ENCODE data around the gene SF3A1. TPM values are rescaled to one million over a fixed set of nuclear protein-coding genes. Genes with fewer than 3 reads are reported as not detected.

SF3A1 gene
- total and polyA plus RNA-seq, 2 donors: 27.5 to 53.6 TPM

GRCh38 chr22:30293026-30293425 is 63.7 kb downstream of the SF3A1 start:
- Histone ChIP-seq H3K4me1 (ENCODE audit: insufficient read depth) (no peaks in the 10 kb centered on the region), H3K27ac (ENCODE audit: low read depth) (no peak overlapping the region), H3K4me3 (ENCODE audit: low read depth, low read length) (no peak overlapping the region), H3K36me3 (ENCODE audit: insufficient read depth) (peaks cover 2% of the 10 kb centered on the region)
- 92% methylated on average over 7 of the region's 7 CpGs for WGBS
- DNase-seq (ENCODE audit: extremely low spot score): no peak

GRCh38 chr22:30292069-30292970 is 64.4 kb downstream of the SF3A1 start:
- DNase-seq (ENCODE audit: extremely low spot score): no peak
- Histone ChIP-seq H3K36me3 (ENCODE audit: insufficient read depth) (peaks cover 2% of the 10 kb centered on the region), H3K4me3 (ENCODE audit: low read depth, low read length) (no peak overlapping the region), H3K4me1 (ENCODE audit: insufficient read depth) (no peaks in the 10 kb centered on the region), H3K27ac (ENCODE audit: low read depth) (no peak overlapping the region)
- WGBS: 89% methylated on average over 18 of the region's 18 CpGs

- peak overlapping the region; percentile 84 for H3K27ac ChIP-seq (ENCODE audit: low read depth)
- peaks cover 2% of the 10 kb centered on the region for H3K36me3 ChIP-seq (ENCODE audit: insufficient read depth)
- no peak overlapping the region for H3K4me3 ChIP-seq (ENCODE audit: low read depth, low read length)
- DNase-seq (ENCODE audit: extremely low spot score): no peak
- H3K4me1 ChIP-seq (ENCODE audit: insufficient read depth): no peaks in the 10 kb centered on the region
- WGBS: 54% methylated on average over 13 of the region's 13 CpGs
Observed at GRCh38 chr22:30291058-30291892, 65.4 kb downstream of the SF3A1 start.

- Histone ChIP-seq H3K4me1 (ENCODE audit: insufficient read depth) (no peaks in the 10 kb centered on the region), H3K36me3 (ENCODE audit: insufficient read depth) (peaks cover 2% of the 10 kb centered on the region), H3K27ac (ENCODE audit: low read depth) (peak overlapping the region; percentile 84), H3K4me3 (ENCODE audit: low read depth, low read length) (no peak overlapping the region)
- DNase-seq (ENCODE audit: extremely low spot score): no peak
- WGBS: 31% methylated on average over 3 of the region's 3 CpGs
Observed at GRCh38 chr22:30290342-30291057, 66.2 kb downstream of the SF3A1 start.

- peaks cover 2% of the 10 kb centered on the region for H3K36me3 ChIP-seq (ENCODE audit: insufficient read depth)
Observed at GRCh38 chr22:30289980-30290313, 66.7 kb downstream of the SF3A1 start.

GRCh38 chr22:30289141-30289979 is 67.3 kb downstream of the SF3A1 start, which contains the start of gene CASTOR1:
TSS of gene CASTOR1 (minus strand) at chr22:30289505. CDS start at chr22:30289497, 8 bp downstream.
- peak; percentile 97 for DNase-seq (ENCODE audit: extremely low spot score)
- Histone ChIP-seq H3K36me3 (ENCODE audit: insufficient read depth) (peaks cover 2% of the 10 kb centered on the region), H3K4me1 (ENCODE audit: insufficient read depth) (no peaks in the 10 kb centered on the region), H3K4me3 (ENCODE audit: low read depth, low read length) (peak within 1 kb of the TSS; percentile 87), H3K27ac (ENCODE audit: low read depth) (peak within 1 kb of the TSS; percentile 84)
- under 1% methylated on average over 85 of the region's 85 CpGs for WGBS

More at GRCh38 chr22:30289980-30290313, 66.7 kb downstream of the SF3A1 start:
- no peaks in the 10 kb centered on the region for H3K4me1 ChIP-seq (ENCODE audit: insufficient read depth)
- H3K4me3 ChIP-seq (ENCODE audit: low read depth, low read length): peak overlapping the region; percentile 23
- WGBS: 14% methylated on average over 12 of the region's 12 CpGs
- DNase-seq (ENCODE audit: extremely low spot score): no peak
- H3K27ac ChIP-seq (ENCODE audit: low read depth): peak overlapping the region; percentile 84

- Histone ChIP-seq H3K4me1 (ENCODE audit: insufficient read depth) (no peaks in the 10 kb centered on the region), H3K27ac (ENCODE audit: low read depth) (peak overlapping the region; percentile 79), H3K36me3 (ENCODE audit: insufficient read depth) (peaks cover 2% of the 10 kb centered on the region), H3K4me3 (ENCODE audit: low read depth, low read length) (peak overlapping the region; percentile 87)
- DNase-seq (ENCODE audit: extremely low spot score): no peak
- 8% methylated on average over 27 of the region's 27 CpGs for WGBS
Observed at GRCh38 chr22:30288419-30289140, 68.1 kb downstream of the SF3A1 start.

GRCh38 chr22:30287648-30288418 is 68.9 kb downstream of the SF3A1 start:
- no peaks in the 10 kb centered on the region for H3K36me3 ChIP-seq (ENCODE audit: insufficient read depth)

GRCh38 chr22:30286813-30287647 is 69.7 kb downstream of the SF3A1 start:
- Histone ChIP-seq H3K27ac (ENCODE audit: low read depth) (no peak overlapping the region), H3K36me3 (ENCODE audit: insufficient read depth) (no peaks in the 10 kb centered on the region), H3K4me1 (ENCODE audit: insufficient read depth) (no peaks in the 10 kb centered on the region), H3K4me3 (ENCODE audit: low read depth, low read length) (no peak overlapping the region)
- DNase-seq (ENCODE audit: extremely low spot score): no peak
- 69% methylated on average over 31 of the region's 31 CpGs for WGBS

More at GRCh38 chr22:30287648-30288418, 68.9 kb downstream of the SF3A1 start:
- Histone ChIP-seq H3K4me1 (ENCODE audit: insufficient read depth) (no peaks in the 10 kb centered on the region), H3K27ac (ENCODE audit: low read depth) (no peak overlapping the region), H3K4me3 (ENCODE audit: low read depth, low read length) (peak overlapping the region; percentile 87)
- WGBS: 16% methylated on average over 5 of the region's 5 CpGs
- DNase-seq (ENCODE audit: extremely low spot score): no peak

GRCh38 chr22:30286331-30286730 is 70.4 kb downstream of the SF3A1 start:
- Histone ChIP-seq H3K4me1 (ENCODE audit: insufficient read depth) (no peaks in the 10 kb centered on the region), H3K27ac (ENCODE audit: low read depth) (no peak overlapping the region), H3K4me3 (ENCODE audit: low read depth, low read length) (no peak overlapping the region), H3K36me3 (ENCODE audit: insufficient read depth) (no peaks in the 10 kb centered on the region)
- WGBS: 84% methylated on average over 5 of the region's 5 CpGs
- DNase-seq (ENCODE audit: extremely low spot score): no peak

- no peak overlapping the region for H3K4me3 ChIP-seq (ENCODE audit: low read depth, low read length)
- 90% methylated on average over 8 of the region's 8 CpGs for WGBS
Observed at GRCh38 chr22:30285846-30286200, 70.9 kb downstream of the SF3A1 start.

More at GRCh38 chr22:30285846-30286200, 70.9 kb downstream of the SF3A1 start:
- Histone ChIP-seq H3K4me1 (ENCODE audit: insufficient read depth) (no peaks in the 10 kb centered on the region), H3K27ac (ENCODE audit: low read depth) (no peak overlapping the region), H3K36me3 (ENCODE audit: insufficient read depth) (no peaks in the 10 kb centered on the region)
- no peak for DNase-seq (ENCODE audit: extremely low spot score)

Data from urinary bladder (tissue), 4 donors.